HK-2 (cell line): ENCODE data around the gene NOD1.

ENCODE experiments used
- DNase-seq: peaks from one replicate; pipeline ENCODE4 v3.0.0-alpha.2; 2018; ENCODE audit not compliant: unreplicated experiment

The NOD1 gene

GRCh38 chr7:30450240-30450982 is 28.2 kb downstream of the NOD1 start:
- no peak for DNase-seq

GRCh38 chr7:30448461-30449189 is 30.0 kb downstream of the NOD1 start:
- DNase-seq, result no peak

- DNase-seq, result no peak
Observed at GRCh38 chr7:30447466-30447865, 31.1 kb downstream of the NOD1 start.

- no peak for DNase-seq
Observed at GRCh38 chr7:30446266-30446665, 32.3 kb downstream of the NOD1 start.

GRCh38 chr7:30445770-30446169 is 32.8 kb downstream of the NOD1 start:
- DNase-seq, result no peak

GRCh38 chr7:30437823-30438574 is 40.6 kb downstream of the NOD1 start:
- no peak for DNase-seq

- DNase-seq, result no peak
Observed at GRCh38 chr7:30436518-30436917, 42.1 kb downstream of the NOD1 start.

GRCh38 chr7:30436046-30436445 is 42.5 kb downstream of the NOD1 start:
- DNase-seq, result no peak

- DNase-seq, result no peak
Observed at GRCh38 chr7:30434140-30434799, 44.3 kb downstream of the NOD1 start.

GRCh38 chr7:30433506-30433905 is 45.1 kb downstream of the NOD1 start:
- DNase-seq, result no peak

- DNase-seq, result no peak
Observed at GRCh38 chr7:30433082-30433481, 45.5 kb downstream of the NOD1 start.

- no peak for DNase-seq
Observed at GRCh38 chr7:30430777-30431176, 47.8 kb downstream of the NOD1 start.

GRCh38 chr7:30430276-30430675 is 48.3 kb downstream of the NOD1 start:
- DNase-seq, result no peak

GRCh38 chr7:30429156-30429530 is 49.4 kb downstream of the NOD1 start:
- no peak for DNase-seq

GRCh38 chr7:30428246-30429155 is 50.1 kb downstream of the NOD1 start:
- DNase-seq, result no peak

GRCh38 chr7:30427296-30428070 is 51.1 kb downstream of the NOD1 start:
- DNase-seq, result no peak

- DNase-seq, result no peak
Observed at GRCh38 chr7:30424506-30424905, 54.1 kb downstream of the NOD1 start.

GRCh38 chr7:30423788-30424505 is 54.6 kb downstream of the NOD1 start:
- DNase-seq, result no peak

GRCh38 chr7:30422922-30423321 is 55.7 kb downstream of the NOD1 start:
- DNase-seq, result no peak
